GM12892 (cell line): ENCODE results near the gene RXRG.

Experiments
- POLR2AphosphoS5 ChIP-seq: IDR thresholded peaks from 2 replicates; pipeline ENCODE4 v1.6.1; 2011; ENCODE audit warnings: low read depth, low read length, control low read depth
- TAF1 ChIP-seq: IDR thresholded peaks from 2 replicates; pipeline ENCODE4 v1.6.1; 2011; ENCODE audit warnings: low read depth, mild to moderate bottlenecking, control low read depth, low read length, borderline replicate concordance

GRCh38 chr1:165356876-165357275 lies 88.0 kb downstream of the RXRG start:
- no peak for TF ChIP-seq TAF1
- no peak for TF ChIP-seq POLR2AphosphoS5
